Measurements from ENCODE around the gene NSF. TPM values are rescaled to one million over a fixed set of nuclear protein-coding genes. Genes with fewer than 3 reads are reported as not detected.

The NSF gene
- total RNA-seq, 8 experiments from 2014 or later, result 58.6 to 162 (median 76.1) TPM

- Histone ChIP-seq H3K4me1 (replicated peaks in 1 of 2) (peaks cover 3 to 13% of the 10 kb centered on the region in 2 donors), H3K27ac (no peak overlapping the region), H3K4me3 (no peak overlapping the region)
- peak in 2 of 8 experiments; percentile 50 to 78 for ATAC-seq (replicated peaks in 6 of 8)
- WGBS, 10 experiments, result 86 to 100% (median 100%) methylated on average over 1 of the region's 1 CpG; no CpG with 5 or more reads in 3 of the 10 experiments
- in situ Hi-C loops (cut with MboI; ENCODE audit: low pct_unique_long_range_greater_than_20kb in 2 of 9, low sequenced_read_pairs in 9 of 9, unreplicated experiment in 9 of 9), result no loop called here
Measured at GRCh38 chr17:46733837-46734475, 143.5 kb downstream of the NSF start.

- ATAC-seq (replicated peaks in 6 of 8), result no peak
Measured at GRCh38 chr17:46736100-46736499, 145.6 kb downstream of the NSF start.

GRCh38 chr17:46737326-46737725 lies 146.9 kb downstream of the NSF start:
- Histone ChIP-seq H3K4me3 (no peak overlapping the region), H3K4me1 (replicated peaks in 1 of 2) (peaks cover 0 to 10% of the 10 kb centered on the region in 2 donors), H3K27ac (no peak overlapping the region)
- in situ Hi-C loops (cut with MboI; ENCODE audit: low pct_unique_long_range_greater_than_20kb in 2 of 9, low sequenced_read_pairs in 9 of 9, unreplicated experiment in 9 of 9), result no loop called here
- ATAC-seq (replicated peaks in 6 of 8), result no peak
- 83 to 100% (median 90%) methylated on average over 1 to 3 of the region's 4 CpGs; no CpG with 5 or more reads in 4 of the 10 experiments for WGBS, 10 experiments

More at GRCh38 chr17:46736100-46736499, 145.6 kb downstream of the NSF start:
- no peak overlapping the region for H3K27ac ChIP-seq
- in situ Hi-C loops (cut with MboI; ENCODE audit: low pct_unique_long_range_greater_than_20kb in 2 of 9, low sequenced_read_pairs in 9 of 9, unreplicated experiment in 9 of 9), result no loop called here
- peaks cover 3 to 13% of the 10 kb centered on the region in 2 donors for H3K4me1 ChIP-seq (replicated peaks in 1 of 2)
- no peak overlapping the region for H3K4me3 ChIP-seq

DNA sequence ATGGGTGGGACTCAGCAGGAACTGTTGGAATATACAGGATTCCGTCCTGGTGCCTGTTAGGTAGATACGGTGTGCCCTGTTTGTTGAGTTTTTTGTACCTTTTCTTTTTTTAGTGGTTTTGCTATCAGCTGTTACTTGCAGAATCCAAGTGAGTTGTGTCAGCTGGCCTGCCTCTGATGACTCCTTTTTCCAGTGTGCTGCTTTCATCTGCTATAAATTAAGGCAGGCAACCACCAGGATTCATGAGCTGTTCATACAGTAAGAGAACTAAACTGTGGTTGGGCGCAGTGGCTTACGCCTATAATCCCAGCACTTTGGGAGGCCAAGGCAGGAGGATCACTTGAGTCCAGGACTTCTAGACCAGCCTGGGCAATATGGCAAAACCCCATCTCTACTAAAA lies 148.1 kb downstream of the NSF start:
- no peak overlapping the region for H3K27ac ChIP-seq
- H3K4me1 ChIP-seq (replicated peaks in 1 of 2), result peaks cover 4% of the 10 kb centered on the region in 2 donors
- ATAC-seq (replicated peaks in 6 of 8), result no peak
- no peak overlapping the region for H3K4me3 ChIP-seq
- WGBS, 10 experiments, result 80 to 100% (median 92%) methylated on average over 1 to 4 of the region's 4 CpGs; no CpG with 5 or more reads in 4 of the 10 experiments
- in situ Hi-C loops (cut with MboI; ENCODE audit: low pct_unique_long_range_greater_than_20kb in 2 of 9, low sequenced_read_pairs in 9 of 9, unreplicated experiment in 9 of 9), result no loop called here

DNA sequence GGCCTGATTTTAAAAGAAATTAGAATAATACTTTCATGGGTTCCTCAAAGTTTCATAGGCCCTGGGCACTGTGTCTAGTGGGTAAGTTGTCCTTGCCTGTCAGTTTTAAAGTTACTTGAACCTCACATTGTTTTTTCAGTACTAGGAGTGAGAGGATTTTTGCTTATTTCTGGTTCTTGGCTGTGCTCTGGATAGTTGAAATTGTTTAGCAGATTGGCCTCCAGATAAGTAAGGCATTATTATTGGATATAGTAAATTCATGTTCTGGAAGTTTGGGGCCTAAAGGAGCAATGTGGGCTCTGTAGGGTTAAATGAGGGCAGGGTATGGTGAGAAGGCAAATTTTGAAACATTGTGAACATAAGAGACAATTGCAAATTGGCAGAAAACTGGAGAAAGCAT lies 149.5 kb downstream of the NSF start:
- H3K4me3 ChIP-seq, result no peak overlapping the region
- in situ Hi-C loops (cut with MboI; ENCODE audit: low pct_unique_long_range_greater_than_20kb in 2 of 9, low sequenced_read_pairs in 9 of 9, unreplicated experiment in 9 of 9), result no loop called here
- no peak for ATAC-seq (replicated peaks in 6 of 8)

GRCh38 chr17:46741122-46741730 lies 150.8 kb downstream of the NSF start:
- Histone ChIP-seq H3K4me3 (no peak overlapping the region), H3K4me1 (replicated peaks in 1 of 2) (peaks cover 0 to 4% of the 10 kb centered on the region in 2 donors), H3K27ac (no peak overlapping the region)
- in situ Hi-C loops (cut with MboI; ENCODE audit: low pct_unique_long_range_greater_than_20kb in 2 of 9, low sequenced_read_pairs in 9 of 9, unreplicated experiment in 9 of 9), result no loop called here
- WGBS, 10 experiments, result 53 to 100% (median 76%) methylated on average over 1 to 2 of the region's 2 CpGs
- peak in 1 of 8 experiments; percentile 39 for ATAC-seq (replicated peaks in 6 of 8)

More for the DNA sequence above, 149.5 kb downstream of the NSF start:
- peaks cover 0 to 4% of the 10 kb centered on the region in 2 donors for H3K4me1 ChIP-seq (replicated peaks in 1 of 2)
- H3K27ac ChIP-seq, result no peak overlapping the region

- Histone ChIP-seq H3K27ac (no peak overlapping the region), H3K4me3 (no peak overlapping the region), H3K4me1 (replicated peaks in 1 of 2) (peaks cover 0 to 4% of the 10 kb centered on the region in 2 donors)
- in situ Hi-C loops (cut with MboI; ENCODE audit: low pct_unique_long_range_greater_than_20kb in 2 of 9, low sequenced_read_pairs in 9 of 9, unreplicated experiment in 9 of 9), result no loop called here
- WGBS, 10 experiments, result 21 to 98% (median 73%) methylated on average over 1 to 6 of the region's 7 CpGs; no CpG with 5 or more reads in 2 of the 10 experiments
- peak in 7 of 8 experiments; percentile 11 to 98 (median 91) for ATAC-seq (replicated peaks in 6 of 8)
Measured at GRCh38 chr17:46742565-46743270, 152.2 kb downstream of the NSF start.

DNA sequence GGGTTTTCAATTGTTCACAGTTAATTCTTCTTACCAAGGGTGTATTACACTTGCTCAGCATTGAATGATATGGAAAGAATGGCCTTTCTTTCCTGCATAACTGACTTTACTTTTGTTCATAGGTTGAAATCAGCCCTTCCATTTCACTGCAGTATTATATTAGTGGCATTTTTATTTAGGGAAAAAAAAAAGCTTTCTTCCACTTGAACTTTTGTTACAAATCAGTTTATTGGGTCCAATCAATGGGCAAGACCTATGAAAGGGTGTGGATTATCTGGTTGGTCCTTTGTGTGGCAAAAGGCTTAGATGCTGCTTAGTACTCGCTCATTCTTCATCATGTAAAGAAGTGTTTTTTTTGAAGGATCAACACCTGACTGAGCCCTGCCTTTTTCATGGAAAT lies 154.0 kb downstream of the NSF start:
- WGBS, 10 experiments, result 93 to 100% (median 100%) methylated on average over 1 of the region's 1 CpG; no CpG with 5 or more reads in 4 of the 10 experiments
- in situ Hi-C loops (cut with MboI; ENCODE audit: low pct_unique_long_range_greater_than_20kb in 2 of 9, low sequenced_read_pairs in 9 of 9, unreplicated experiment in 9 of 9), result no loop called here

GRCh38 chr17:46745376-46745775 lies 154.9 kb downstream of the NSF start:
- no peak for ATAC-seq (replicated peaks in 6 of 8)
- no peak overlapping the region for H3K27ac ChIP-seq
- peaks cover 0 to 4% of the 10 kb centered on the region in 2 donors for H3K4me1 ChIP-seq (replicated peaks in 1 of 2)
- H3K4me3 ChIP-seq, result no peak overlapping the region
- WGBS, 10 experiments, result 90 to 98% (median 94%) methylated on average over 2 to 3 of the region's 3 CpGs; no CpG with 5 or more reads in 3 of the 10 experiments
- in situ Hi-C loops (cut with MboI; ENCODE audit: low pct_unique_long_range_greater_than_20kb in 2 of 9, low sequenced_read_pairs in 9 of 9, unreplicated experiment in 9 of 9), result no loop called here

More for the DNA sequence above, 154.0 kb downstream of the NSF start:
- Histone ChIP-seq H3K4me1 (replicated peaks in 1 of 2) (peaks cover 0 to 4% of the 10 kb centered on the region in 2 donors), H3K4me3 (no peak overlapping the region), H3K27ac (no peak overlapping the region)
- no peak for ATAC-seq (replicated peaks in 6 of 8)

GRCh38 chr17:46751425-46751824 lies 161.0 kb downstream of the NSF start:
- no peak for ATAC-seq (replicated peaks in 6 of 8)
- Histone ChIP-seq H3K4me1 (replicated peaks in 1 of 2) (no peaks in the 10 kb centered on the region), H3K27ac (no peak overlapping the region), H3K4me3 (no peak overlapping the region)
- WGBS, 10 experiments, result 89 to 100% (median 96%) methylated on average over 2 to 4 of the region's 4 CpGs
- in situ Hi-C loops (cut with MboI; ENCODE audit: low pct_unique_long_range_greater_than_20kb in 2 of 9, low sequenced_read_pairs in 9 of 9, unreplicated experiment in 9 of 9), result no loop called here

DNA sequence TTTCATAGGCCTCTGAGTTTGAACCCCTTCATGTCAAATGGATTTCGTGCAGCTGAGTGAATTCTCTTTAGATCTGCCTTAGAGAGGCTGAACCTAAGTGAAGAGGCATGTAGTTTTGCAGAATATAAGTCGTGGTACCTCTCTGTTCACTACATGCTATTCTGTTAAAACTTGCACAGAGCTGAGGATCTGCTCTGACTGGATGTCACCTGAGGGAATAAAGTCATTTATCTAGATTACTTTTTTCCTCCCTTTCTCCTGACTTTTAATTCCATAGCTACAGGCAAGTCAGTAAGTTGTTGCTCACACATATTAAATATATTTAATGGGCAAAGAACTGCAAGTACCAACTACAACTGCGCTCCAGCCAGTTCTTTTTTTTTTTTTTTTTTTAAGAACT lies 163.3 kb downstream of the NSF start:
- WGBS, 10 experiments, result 40 to 100% (median 82%) methylated on average over 1 to 3 of the region's 3 CpGs
- in situ Hi-C loops (cut with MboI; ENCODE audit: low pct_unique_long_range_greater_than_20kb in 2 of 9, low sequenced_read_pairs in 9 of 9, unreplicated experiment in 9 of 9), result no loop called here
- ATAC-seq (replicated peaks in 6 of 8), result no peak
- H3K27ac ChIP-seq, result no peak overlapping the region
- no peaks in the 10 kb centered on the region for H3K4me1 ChIP-seq (replicated peaks in 1 of 2)
- H3K4me3 ChIP-seq, result no peak overlapping the region

DNA sequence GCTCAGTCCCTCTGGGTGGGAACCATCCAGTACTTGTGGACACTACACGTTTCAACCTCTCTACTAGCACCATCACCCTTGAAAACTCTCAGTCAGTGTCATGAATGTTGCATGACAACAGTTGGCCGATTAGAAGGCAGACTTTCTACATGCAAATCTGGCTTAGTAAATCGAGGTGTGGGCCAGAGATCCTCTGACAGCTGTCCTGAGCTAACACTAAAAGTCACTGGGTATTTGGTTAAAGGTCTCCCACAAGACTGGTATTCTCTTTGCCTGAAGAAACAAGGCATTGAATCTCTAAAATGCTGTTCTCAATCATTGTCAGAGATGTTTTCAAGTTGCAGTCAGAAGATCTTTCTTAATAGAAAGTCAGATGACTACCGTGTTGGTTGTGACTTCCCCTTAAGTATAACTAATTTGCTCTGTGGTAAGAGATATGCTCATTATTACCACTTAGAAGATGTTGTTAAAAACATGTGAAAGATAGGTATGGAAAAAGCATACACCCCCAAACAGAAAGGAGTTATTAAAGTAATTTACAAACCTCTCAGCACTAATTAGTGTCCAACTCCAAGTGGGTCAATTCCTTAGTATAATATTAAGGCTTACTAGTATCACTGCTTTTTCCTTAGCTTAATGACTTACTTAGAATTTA lies 165.7 kb downstream of the NSF start:
- WGBS, 10 experiments, result 53 to 100% (median 62%) methylated on average over 1 to 3 of the region's 4 CpGs; no CpG with 5 or more reads in 2 of the 10 experiments
- in situ Hi-C loops (cut with MboI; ENCODE audit: low pct_unique_long_range_greater_than_20kb in 2 of 9, low sequenced_read_pairs in 9 of 9, unreplicated experiment in 9 of 9), result no loop called here
- ATAC-seq (replicated peaks in 6 of 8), result no peak
- no peak overlapping the region for H3K27ac ChIP-seq
- no peaks in the 10 kb centered on the region for H3K4me1 ChIP-seq (replicated peaks in 1 of 2)
- no peak overlapping the region for H3K4me3 ChIP-seq

- WGBS, 10 experiments, result 40 to 100% (median 84%) methylated on average over 1 to 2 of the region's 2 CpGs; no CpG with 5 or more reads in 2 of the 10 experiments
- no peak for ATAC-seq (replicated peaks in 6 of 8)
- Histone ChIP-seq H3K4me1 (replicated peaks in 1 of 2) (no peaks in the 10 kb centered on the region), H3K4me3 (no peak overlapping the region), H3K27ac (no peak overlapping the region)
- in situ Hi-C loops (cut with MboI; ENCODE audit: low pct_unique_long_range_greater_than_20kb in 2 of 9, low sequenced_read_pairs in 9 of 9, unreplicated experiment in 9 of 9), result no loop called here
Measured at GRCh38 chr17:46756861-46757260, 166.4 kb downstream of the NSF start.
